Central memory CD8-positive, alpha-beta T cell (primary cell): ENCODE measurements around the gene BABAM2.

Source experiments
- ATAC-seq: fragments of 150-1000 bp; cut with Tn5 transposase; replicated peaks from 2 replicates; pipeline ENCODE4 v1.10.0; 2022; ENCODE audit warnings: mild to moderate bottlenecking, moderate FRiP score, moderate number of reproducible peaks; ENCODE audit not compliant: poor library complexity, severe bottlenecking; ENCODE audit errors: extremely low read depth
- DNase-seq, 2 donors: peaks; one replicate each; pipeline ENCODE4 v3.0.0; 2021; ENCODE audit warnings: low spot score in 2 of 2
- H3K27ac Mint-ChIP-seq: one replicate; pipeline ENCODE4 v1.8.0; 2022; ENCODE audit warnings: low read depth, mild to moderate bottlenecking, moderate library complexity, mixed read lengths
- H3K27me3 Mint-ChIP-seq: one replicate; pipeline ENCODE4 v1.8.0; 2022; ENCODE audit warnings: mixed read lengths
- H3K36me3 Mint-ChIP-seq: one replicate; pipeline ENCODE4 v1.8.0; 2022; ENCODE audit warnings: mild to moderate bottlenecking, moderate library complexity, mixed read lengths; ENCODE audit not compliant: insufficient read depth
- H3K4me1 Mint-ChIP-seq: one replicate; pipeline ENCODE4 v1.8.0; 2022; ENCODE audit warnings: mixed read lengths
- H3K4me3 Mint-ChIP-seq: one replicate; pipeline ENCODE4 v1.8.0; 2022; ENCODE audit warnings: mild to moderate bottlenecking, moderate library complexity, mixed read lengths
- H3K9me3 Mint-ChIP-seq: one replicate; pipeline ENCODE4 v1.8.0; 2022; ENCODE audit warnings: mixed read lengths

The BABAM2 gene

DNA sequence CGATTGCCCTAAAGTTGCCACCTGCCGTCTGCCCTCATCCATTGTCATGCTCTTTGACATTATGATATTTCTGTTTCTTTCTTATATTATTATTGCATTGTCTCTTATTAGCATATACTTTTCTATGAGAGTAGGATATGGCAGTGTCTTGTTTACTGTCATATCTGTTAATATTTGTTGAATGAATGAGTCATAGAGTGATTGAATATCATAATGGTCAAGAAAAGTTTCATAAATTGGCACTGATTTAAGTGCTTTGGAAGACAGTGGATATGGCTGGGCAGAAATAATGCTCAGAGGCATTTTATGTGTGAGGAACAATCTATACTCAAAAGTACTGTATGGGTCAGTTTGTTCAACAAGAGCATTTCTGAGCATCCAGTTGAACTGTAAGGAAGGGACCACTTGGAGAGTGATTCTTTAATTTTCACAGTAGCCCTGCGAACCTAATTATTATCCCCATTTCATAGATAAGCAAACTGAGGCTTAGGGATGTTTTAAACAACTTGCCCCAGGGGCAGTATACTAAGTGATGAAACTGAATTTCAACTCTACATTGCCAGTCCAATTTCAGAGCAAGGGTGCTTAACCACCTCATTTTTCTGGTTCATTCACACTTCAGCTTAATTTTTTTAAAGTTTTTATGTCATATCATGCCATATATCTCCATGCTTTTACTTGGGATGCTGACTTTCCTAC, 326.7 kb downstream of the BABAM2 start:
- H3K9me3 Mint-ChIP-seq: no peaks in the 10 kb centered on the region
- ATAC-seq (no peak), DNase-seq (no peak)
- no peak overlapping the region for H3K4me3 Mint-ChIP-seq
- no peaks in the 10 kb centered on the region for H3K27me3 Mint-ChIP-seq
- H3K36me3 Mint-ChIP-seq: no peaks in the 10 kb centered on the region
- no peak overlapping the region for H3K27ac Mint-ChIP-seq
- peaks cover 22% of the 10 kb centered on the region for H3K4me1 Mint-ChIP-seq

DNA sequence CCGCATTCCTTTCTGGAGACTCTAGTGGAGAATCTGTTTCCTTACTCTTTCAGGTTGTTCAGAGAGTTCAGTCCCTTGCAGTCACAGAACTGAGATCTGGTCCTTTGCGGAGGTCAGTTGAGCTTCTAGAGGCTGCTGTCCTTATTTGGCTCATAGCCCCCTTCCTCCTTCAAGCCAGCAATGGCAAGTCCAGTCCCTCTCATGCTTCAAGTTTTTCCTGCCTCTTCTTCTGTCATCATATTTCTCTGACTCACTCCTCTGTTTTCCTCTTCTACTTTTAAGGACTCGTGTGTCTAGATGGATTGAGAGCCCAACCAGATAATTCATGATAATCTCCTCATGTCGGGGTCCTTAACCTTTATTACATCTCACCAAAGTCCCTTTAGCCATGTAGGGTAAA, 328.6 kb downstream of the BABAM2 start:
- Mint-ChIP-seq H3K27me3 (no peaks in the 10 kb centered on the region), H3K27ac (no peak overlapping the region), H3K4me3 (no peak overlapping the region), H3K9me3 (no peaks in the 10 kb centered on the region), H3K36me3 (no peaks in the 10 kb centered on the region), H3K4me1 (peaks cover 29% of the 10 kb centered on the region)
- DNase-seq (no peak), ATAC-seq (no peak)

DNA sequence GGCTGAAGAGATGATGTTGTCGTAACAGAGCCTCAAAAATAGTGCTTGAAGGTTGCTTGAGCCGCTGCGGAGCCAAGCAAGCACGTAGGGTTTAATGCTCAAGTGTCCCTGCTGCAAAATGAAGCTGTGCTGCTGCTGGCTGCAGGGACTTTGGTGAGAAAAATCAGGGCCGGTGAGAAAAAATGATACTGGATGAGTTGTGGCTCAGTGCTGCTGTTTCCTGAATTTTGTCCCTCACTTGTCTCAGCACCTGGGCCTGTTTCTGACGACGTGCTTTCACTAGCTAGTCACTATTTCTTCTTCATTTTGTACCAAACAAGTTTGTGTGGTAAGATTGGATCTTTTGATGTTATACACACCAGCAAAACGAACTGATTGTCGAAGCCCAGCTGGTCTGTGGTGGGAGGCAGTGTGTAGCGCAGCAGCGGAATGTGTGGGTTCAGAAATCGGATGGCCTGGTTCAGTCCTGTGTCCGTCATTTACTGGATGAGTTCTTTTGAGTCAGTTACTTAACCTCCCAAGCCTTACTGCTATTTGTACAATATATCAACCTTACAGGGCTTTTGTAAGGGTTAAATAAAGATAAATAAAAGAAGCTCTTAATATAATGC, 329.3 kb downstream of the BABAM2 start:
- Mint-ChIP-seq H3K4me1 (peaks cover 29% of the 10 kb centered on the region), H3K27me3 (no peaks in the 10 kb centered on the region), H3K36me3 (no peaks in the 10 kb centered on the region), H3K4me3 (no peak overlapping the region), H3K27ac (peak overlapping the region; percentile 58), H3K9me3 (no peaks in the 10 kb centered on the region)
- DNase-seq: no peak
- no peak for ATAC-seq

DNA sequence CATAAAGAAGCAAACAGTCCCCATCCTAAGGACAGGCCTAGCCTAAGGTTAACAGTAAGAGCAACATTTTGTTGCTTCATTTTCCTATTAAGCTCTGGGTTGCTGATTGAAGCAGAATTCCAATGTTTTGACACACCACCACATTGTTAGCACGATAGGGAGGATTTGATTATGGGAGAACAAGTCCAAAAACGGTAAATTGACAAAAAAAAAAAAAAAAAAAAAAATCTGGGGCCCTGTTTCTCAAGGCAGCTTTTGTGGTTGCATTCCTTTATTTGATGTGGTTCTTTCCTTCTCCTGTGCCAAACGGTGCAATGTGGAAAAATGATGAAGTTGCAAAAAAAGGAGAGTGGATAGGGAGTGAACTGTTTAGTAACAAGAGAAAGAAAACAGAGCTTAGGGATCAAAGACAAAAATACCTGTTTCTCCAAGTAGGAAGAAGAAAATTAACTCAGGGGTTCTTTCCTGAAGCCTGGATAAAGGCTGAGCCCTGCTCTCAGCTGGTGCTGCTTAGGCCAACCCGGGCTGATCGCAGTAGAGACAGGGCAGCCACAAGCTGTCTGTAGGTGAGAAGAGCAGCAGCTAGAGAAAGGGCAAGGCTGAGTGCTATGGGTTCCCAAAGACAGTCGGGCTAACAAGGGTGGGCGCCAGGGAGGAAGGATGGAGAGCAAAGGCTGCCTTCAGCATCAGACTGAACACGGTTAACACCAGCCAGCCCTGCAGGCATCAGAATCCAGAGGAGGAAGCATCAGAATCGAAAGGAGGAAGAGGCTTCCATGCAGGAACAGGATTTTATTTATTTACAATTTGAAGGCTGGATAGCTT, 334.3 kb downstream of the BABAM2 start:
- Mint-ChIP-seq H3K27me3 (no peaks in the 10 kb centered on the region), H3K4me3 (no peak overlapping the region), H3K36me3 (no peaks in the 10 kb centered on the region), H3K4me1 (peaks cover 16% of the 10 kb centered on the region), H3K27ac (peak overlapping the region; percentile 9), H3K9me3 (no peaks in the 10 kb centered on the region)
- DNase-seq (no peak), ATAC-seq (no peak)

DNA sequence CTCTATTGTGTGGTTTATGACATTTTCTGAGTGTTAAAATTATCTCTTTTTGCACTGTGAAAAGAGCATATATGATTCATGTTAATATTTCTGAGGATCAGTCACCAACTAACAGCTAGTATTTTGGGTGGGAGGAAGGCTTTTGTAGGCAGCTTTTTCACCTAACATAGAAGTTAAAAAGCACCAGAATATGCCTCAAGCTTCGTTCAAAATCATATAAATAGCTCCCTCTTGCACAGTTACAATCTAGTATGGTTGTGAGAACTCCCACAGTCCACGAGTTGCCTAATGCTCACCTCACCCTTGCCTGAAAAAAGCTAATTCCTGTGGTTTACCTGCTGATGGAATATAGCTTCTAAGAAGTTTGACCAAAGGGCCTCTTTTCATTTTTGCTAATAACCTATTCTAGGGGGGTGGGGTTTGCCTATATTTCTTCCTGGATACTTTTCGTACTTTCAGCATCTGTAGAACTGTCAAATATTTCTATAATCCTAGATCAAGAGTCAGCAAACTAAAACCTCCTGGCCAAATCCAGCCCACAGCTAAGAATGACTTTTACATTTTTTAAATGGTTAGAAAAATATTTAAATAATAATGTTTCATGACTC, 335.0 kb downstream of the BABAM2 start:
- peak overlapping the region; percentile 9 for H3K27ac Mint-ChIP-seq
- no peaks in the 10 kb centered on the region for H3K9me3 Mint-ChIP-seq
- H3K36me3 Mint-ChIP-seq: no peaks in the 10 kb centered on the region
- no peak for DNase-seq
- no peaks in the 10 kb centered on the region for H3K27me3 Mint-ChIP-seq
- H3K4me1 Mint-ChIP-seq: peaks cover 13% of the 10 kb centered on the region
- no peak for ATAC-seq
- no peak overlapping the region for H3K4me3 Mint-ChIP-seq

DNA sequence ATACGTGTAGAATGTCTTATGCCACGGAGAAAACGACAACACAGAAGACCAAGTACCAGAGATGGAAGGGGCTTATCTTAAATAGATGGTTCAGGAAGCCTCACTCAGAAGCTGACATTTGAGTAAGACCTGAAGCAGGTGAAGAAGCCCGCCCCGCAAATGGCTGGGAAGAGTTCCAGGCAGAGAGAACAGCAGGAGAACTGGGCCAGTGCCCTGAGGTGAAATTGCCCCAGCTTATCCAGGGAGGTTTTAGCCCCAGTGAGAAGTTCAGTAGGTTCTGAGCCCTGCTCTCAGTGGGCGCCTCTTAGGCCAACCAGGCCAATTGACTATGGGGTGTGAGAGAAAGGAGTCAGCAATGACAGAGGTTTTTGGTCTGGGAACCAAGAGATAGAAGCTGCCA, 336.0 kb downstream of the BABAM2 start:
- Mint-ChIP-seq H3K9me3 (no peaks in the 10 kb centered on the region), H3K27ac (peak overlapping the region; percentile 61), H3K27me3 (no peaks in the 10 kb centered on the region), H3K36me3 (no peaks in the 10 kb centered on the region), H3K4me3 (no peak overlapping the region), H3K4me1 (peaks cover 7% of the 10 kb centered on the region)
- ATAC-seq: no peak
- no peak for DNase-seq

DNA sequence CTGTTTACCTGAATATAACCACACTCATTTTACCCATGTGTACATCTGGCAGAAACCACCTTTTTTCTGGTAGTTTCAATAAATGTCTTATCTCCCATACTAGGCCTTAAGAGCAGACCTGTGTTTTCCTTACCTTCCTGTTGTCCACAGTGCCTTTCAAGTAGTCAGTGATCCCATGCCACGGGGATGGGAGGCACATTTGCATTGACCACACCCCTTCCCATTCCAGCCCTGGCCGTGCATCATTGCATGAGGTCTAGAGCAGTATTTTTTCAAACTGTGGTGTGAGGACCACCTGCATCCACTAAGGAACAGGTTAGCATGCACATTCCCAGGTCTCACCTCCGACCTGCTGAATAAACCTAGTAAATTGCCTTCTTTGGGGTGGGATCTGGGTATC, 337.0 kb downstream of the BABAM2 start:
- Mint-ChIP-seq H3K36me3 (peaks cover 2% of the 10 kb centered on the region), H3K4me3 (no peak overlapping the region), H3K9me3 (no peaks in the 10 kb centered on the region), H3K4me1 (peaks cover 7% of the 10 kb centered on the region), H3K27ac (peak overlapping the region; percentile 22), H3K27me3 (no peaks in the 10 kb centered on the region)
- DNase-seq (no peak), ATAC-seq (no peak)

DNA sequence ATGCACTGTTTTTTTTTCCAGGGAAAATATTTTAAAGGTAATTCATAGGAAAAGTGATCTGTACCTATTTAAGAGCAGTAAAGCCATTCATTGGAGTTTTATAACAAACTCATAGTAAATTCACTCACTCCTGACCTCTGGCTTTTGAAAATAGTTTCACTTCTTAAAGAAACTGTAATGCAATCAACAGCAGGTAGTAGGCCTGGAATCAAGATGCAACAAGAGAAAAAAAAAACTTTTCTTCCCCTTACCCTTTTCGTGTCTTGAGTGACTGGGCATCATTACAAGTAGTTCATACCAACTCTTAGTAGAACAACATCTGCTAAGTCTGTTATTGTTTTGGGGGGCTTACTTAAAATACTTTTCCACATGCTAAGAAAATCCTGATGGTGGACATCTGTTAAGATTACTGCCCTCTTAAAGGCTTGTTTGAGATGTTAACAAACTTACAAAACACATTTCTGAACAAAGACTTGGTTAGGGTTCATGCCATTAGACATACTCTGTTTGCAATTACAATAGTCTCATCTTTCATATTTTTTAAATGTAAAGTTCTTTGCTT, 338.0 kb downstream of the BABAM2 start:
- no peaks in the 10 kb centered on the region for H3K9me3 Mint-ChIP-seq
- H3K4me1 Mint-ChIP-seq: peaks cover 3% of the 10 kb centered on the region
- H3K27ac Mint-ChIP-seq: no peak overlapping the region
- no peak for ATAC-seq
- H3K27me3 Mint-ChIP-seq: no peaks in the 10 kb centered on the region
- H3K36me3 Mint-ChIP-seq: peaks cover 5% of the 10 kb centered on the region
- DNase-seq: no peak
- no peak overlapping the region for H3K4me3 Mint-ChIP-seq

DNA sequence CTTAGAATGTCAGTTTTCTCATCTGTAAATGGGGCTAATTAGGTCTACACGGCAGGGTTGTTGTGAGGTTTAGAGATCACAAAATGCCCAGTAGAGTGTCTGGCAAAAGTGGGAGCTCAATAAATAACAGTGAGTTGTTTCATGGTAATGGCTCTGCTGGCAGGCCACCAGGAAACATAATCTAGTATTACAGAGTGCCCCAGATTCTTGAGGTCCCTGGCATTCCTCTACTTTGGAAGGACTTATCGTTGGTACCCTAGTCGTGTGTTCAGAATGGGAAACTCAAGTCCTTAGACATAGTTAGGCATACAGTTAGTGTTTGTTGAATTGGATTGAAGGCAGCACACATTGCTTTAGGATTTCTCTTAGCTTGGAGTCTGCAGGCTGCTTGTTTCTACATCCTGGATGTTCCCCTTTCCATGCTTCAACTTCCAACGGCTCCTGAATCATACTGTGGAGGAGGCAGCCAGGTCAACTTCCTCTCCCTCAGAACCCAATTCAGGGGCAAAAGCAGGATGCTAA, 340.6 kb downstream of the BABAM2 start:
- no peak for DNase-seq
- Mint-ChIP-seq H3K4me1 (no peaks in the 10 kb centered on the region), H3K27ac (no peak overlapping the region), H3K36me3 (peaks cover 5% of the 10 kb centered on the region), H3K27me3 (no peaks in the 10 kb centered on the region), H3K4me3 (no peak overlapping the region), H3K9me3 (no peaks in the 10 kb centered on the region)
- no peak for ATAC-seq

DNA sequence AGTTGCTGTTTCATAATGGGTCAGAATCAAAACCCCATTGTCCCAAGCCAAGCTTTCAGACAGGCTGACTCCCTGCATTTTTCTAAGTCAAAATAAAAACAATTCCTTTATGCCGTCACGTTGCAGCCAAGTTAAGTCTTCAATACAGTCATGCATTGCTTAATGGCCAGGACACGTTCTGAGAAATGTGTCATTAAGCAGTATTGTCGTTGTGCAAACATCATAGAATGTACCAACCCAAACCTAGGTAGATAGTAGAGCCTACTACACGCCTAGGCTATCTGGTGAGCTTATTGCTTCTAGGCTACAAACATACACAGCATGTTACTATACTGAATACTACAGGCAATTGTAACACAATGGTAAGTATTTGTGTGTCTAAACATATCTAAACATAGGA, 341.8 kb downstream of the BABAM2 start:
- H3K9me3 Mint-ChIP-seq: no peaks in the 10 kb centered on the region
- no peak overlapping the region for H3K4me3 Mint-ChIP-seq
- ATAC-seq: no peak
- H3K27me3 Mint-ChIP-seq: no peaks in the 10 kb centered on the region
- no peak overlapping the region for H3K27ac Mint-ChIP-seq
- H3K4me1 Mint-ChIP-seq: no peaks in the 10 kb centered on the region
- no peak for DNase-seq
- H3K36me3 Mint-ChIP-seq: peaks cover 5% of the 10 kb centered on the region

DNA sequence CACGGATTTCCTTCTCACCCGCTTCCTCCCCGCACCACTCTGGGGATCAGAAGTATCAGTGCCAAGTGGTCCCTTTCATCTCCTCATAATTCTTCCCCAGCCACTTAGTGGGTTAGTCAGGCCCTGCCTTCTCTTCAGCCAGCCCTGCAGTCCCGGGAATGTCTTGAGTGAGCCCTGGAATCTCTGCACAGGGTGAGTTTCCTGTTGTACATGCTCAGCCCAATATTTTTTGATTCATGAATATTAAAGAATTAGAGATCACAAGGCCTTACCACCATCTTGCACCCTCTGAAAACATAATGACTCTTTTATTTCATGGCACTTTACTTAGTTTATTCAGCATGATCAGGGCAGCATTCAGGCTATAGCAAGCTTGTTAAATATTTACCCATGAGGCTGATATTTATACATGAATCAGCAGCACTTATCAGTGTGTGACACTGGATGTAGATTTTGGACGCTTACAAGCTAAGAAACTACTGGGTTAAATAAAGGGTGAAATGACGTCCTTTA, 342.7 kb downstream of the BABAM2 start:
- no peaks in the 10 kb centered on the region for H3K9me3 Mint-ChIP-seq
- H3K27me3 Mint-ChIP-seq: no peaks in the 10 kb centered on the region
- H3K27ac Mint-ChIP-seq: no peak overlapping the region
- no peak for ATAC-seq
- H3K36me3 Mint-ChIP-seq: peaks cover 5% of the 10 kb centered on the region
- no peak for DNase-seq
- H3K4me1 Mint-ChIP-seq: no peaks in the 10 kb centered on the region
- H3K4me3 Mint-ChIP-seq: no peak overlapping the region

DNA sequence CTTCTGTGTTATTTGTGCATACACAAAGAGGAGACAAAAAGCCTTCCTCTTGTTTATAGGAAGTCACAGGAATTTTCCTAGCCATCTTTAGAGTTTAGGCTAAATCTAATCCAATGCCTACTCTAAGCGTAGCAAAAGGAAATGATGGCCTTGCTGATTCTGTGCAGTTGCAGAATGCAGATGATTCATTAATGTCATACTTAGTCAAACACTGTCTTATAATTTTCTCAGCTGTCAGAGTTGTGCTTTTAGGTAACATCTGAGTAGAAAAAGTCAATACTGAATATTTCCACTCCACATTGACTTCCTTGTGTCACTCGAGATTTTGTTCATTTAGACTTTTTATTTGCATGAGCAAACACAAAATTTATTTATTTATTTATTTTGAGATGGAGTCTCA, 344.3 kb downstream of the BABAM2 start:
- Mint-ChIP-seq H3K9me3 (no peaks in the 10 kb centered on the region), H3K36me3 (peaks cover 5% of the 10 kb centered on the region), H3K4me3 (no peak overlapping the region), H3K4me1 (no peaks in the 10 kb centered on the region), H3K27ac (no peak overlapping the region), H3K27me3 (no peaks in the 10 kb centered on the region)
- ATAC-seq (no peak), DNase-seq (no peak)
